DOHH2 (cell line): Measurements from ENCODE around the gene C3.

Source experiments
- H3F3A ChIP-seq: fragments of 200-600 bp; sonication (generic), shearing (Covaris generic); 2 replicates; pipeline ENCODE4 v1.6.0; 2016; ENCODE audit warnings: antibody characterized with exemption, mild to moderate bottlenecking; ENCODE audit not compliant: control insufficient read depth, insufficient read depth
- H3K27ac ChIP-seq: fragments of 200-600 bp; sonication (generic); 2 replicates; pipeline ENCODE4 v1.5.1; 2014; ENCODE audit warnings: low read depth, mild to moderate bottlenecking, low read length, moderate library complexity
- H3K27me3 ChIP-seq: fragments of 200-600 bp; sonication (generic); 2 replicates; pipeline ENCODE4 v1.6.1; 2014; ENCODE audit warnings: mild to moderate bottlenecking, low read length, mixed read lengths; ENCODE audit not compliant: control insufficient read depth
- H3K36me3 ChIP-seq: fragments of 200-600 bp; sonication (generic); 2 replicates; pipeline ENCODE4 v1.6.1; 2014; ENCODE audit warnings: mild to moderate bottlenecking, low read length, moderate library complexity, mixed read lengths; ENCODE audit not compliant: control insufficient read depth
- H3K4me1 ChIP-seq: fragments of 200-600 bp; sonication (generic); 2 replicates; pipeline ENCODE4 v1.6.1; 2014; ENCODE audit warnings: mild to moderate bottlenecking, low read length, mixed read lengths; ENCODE audit not compliant: control insufficient read depth
- H3K4me2 ChIP-seq: fragments of 200-600 bp; sonication (generic); 2 replicates; pipeline ENCODE4 v1.6.0; 2014; ENCODE audit warnings: mild to moderate bottlenecking, low read length, moderate library complexity
- H3K4me3 ChIP-seq: fragments of 200-600 bp; sonication (generic); 2 replicates; pipeline ENCODE4 v1.5.1; 2014; ENCODE audit warnings: mild to moderate bottlenecking, low read length, mixed read lengths
- H3K79me2 ChIP-seq: fragments of 200-600 bp; sonication (generic); 2 replicates; pipeline ENCODE4 v1.6.1; 2014; ENCODE audit warnings: mild to moderate bottlenecking, low read length, mixed read lengths; ENCODE audit not compliant: control insufficient read depth
- H3K9me2 ChIP-seq: fragments of 200-600 bp; sonication (generic); replicated peaks from 2 replicates; pipeline ENCODE4 v1.6.1; 2014; ENCODE audit warnings: mild to moderate bottlenecking, low read length, mixed read lengths; ENCODE audit not compliant: control insufficient read depth
- H3K9me3 ChIP-seq: fragments of 200-600 bp; sonication (generic); 2 replicates; pipeline ENCODE4 v1.6.1; 2014; ENCODE audit warnings: antibody characterized with exemption, low read length, mixed read lengths; ENCODE audit not compliant: control insufficient read depth, insufficient read depth
- H4K20me1 ChIP-seq: fragments of 200-600 bp; sonication (generic); 2 replicates; pipeline ENCODE4 v1.6.0; 2014; ENCODE audit warnings: low read depth, mild to moderate bottlenecking, antibody characterized with exemption, low read length, moderate library complexity; ENCODE audit not compliant: control insufficient read depth, insufficient read depth
- EZH2phosphoT487 ChIP-seq: fragments of 200-600 bp; sonication (generic); IDR thresholded peaks from 2 replicates; pipeline ENCODE4 v1.6.1; 2017; ENCODE audit warnings: borderline replicate concordance, mild to moderate bottlenecking, antibody characterized with exemption, low read length, moderate library complexity, mixed read lengths
- TF ChIP-seq, protein P1 (sequence below): fragments of 200-600 bp; sonication (generic); IDR thresholded peaks from one replicate; pipeline ENCODE4 v1.5.1; 2014; ENCODE audit warnings: antibody characterized with exemption, mild to moderate bottlenecking, low read depth, low read length; ENCODE audit not compliant: poor library complexity, severe bottlenecking

C3 gene

GRCh38 chr19:6700586-6701316, 19.7 kb downstream of the C3 start:
- Histone ChIP-seq H3K36me3 (no peaks in the 10 kb centered on the region), H3K4me2 (no peak overlapping the region), H3K27me3 (no peaks in the 10 kb centered on the region), H3F3A (no peaks in the 10 kb centered on the region), H3K79me2 (no peaks in the 10 kb centered on the region), H3K4me3 (no peak overlapping the region), H3K4me1 (no peaks in the 10 kb centered on the region), H3K9me3 (no peaks in the 10 kb centered on the region), H3K9me2 (no peaks in the 10 kb centered on the region), H3K27ac (no peak overlapping the region), H4K20me1 (no peaks in the 10 kb centered on the region)
- TF ChIP-seq, protein P1, sequence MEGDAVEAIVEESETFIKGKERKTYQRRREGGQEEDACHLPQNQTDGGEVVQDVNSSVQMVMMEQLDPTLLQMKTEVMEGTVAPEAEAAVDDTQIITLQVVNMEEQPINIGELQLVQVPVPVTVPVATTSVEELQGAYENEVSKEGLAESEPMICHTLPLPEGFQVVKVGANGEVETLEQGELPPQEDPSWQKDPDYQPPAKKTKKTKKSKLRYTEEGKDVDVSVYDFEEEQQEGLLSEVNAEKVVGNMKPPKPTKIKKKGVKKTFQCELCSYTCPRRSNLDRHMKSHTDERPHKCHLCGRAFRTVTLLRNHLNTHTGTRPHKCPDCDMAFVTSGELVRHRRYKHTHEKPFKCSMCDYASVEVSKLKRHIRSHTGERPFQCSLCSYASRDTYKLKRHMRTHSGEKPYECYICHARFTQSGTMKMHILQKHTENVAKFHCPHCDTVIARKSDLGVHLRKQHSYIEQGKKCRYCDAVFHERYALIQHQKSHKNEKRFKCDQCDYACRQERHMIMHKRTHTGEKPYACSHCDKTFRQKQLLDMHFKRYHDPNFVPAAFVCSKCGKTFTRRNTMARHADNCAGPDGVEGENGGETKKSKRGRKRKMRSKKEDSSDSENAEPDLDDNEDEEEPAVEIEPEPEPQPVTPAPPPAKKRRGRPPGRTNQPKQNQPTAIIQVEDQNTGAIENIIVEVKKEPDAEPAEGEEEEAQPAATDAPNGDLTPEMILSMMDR: no peak
- no peak for TF ChIP-seq EZH2phosphoT487

GRCh38 chr19:6699935-6700334, 20.5 kb downstream of the C3 start:
- Histone ChIP-seq H3K36me3 (no peaks in the 10 kb centered on the region), H3K9me2 (no peaks in the 10 kb centered on the region), H3F3A (no peaks in the 10 kb centered on the region), H3K27ac (no peak overlapping the region), H4K20me1 (no peaks in the 10 kb centered on the region), H3K27me3 (no peaks in the 10 kb centered on the region), H3K4me1 (no peaks in the 10 kb centered on the region), H3K79me2 (no peaks in the 10 kb centered on the region), H3K4me2 (no peak overlapping the region), H3K9me3 (no peaks in the 10 kb centered on the region), H3K4me3 (no peak overlapping the region)
- no peak for TF ChIP-seq EZH2phosphoT487
- TF ChIP-seq, protein P1: no peak

GRCh38 chr19:6697291-6697690, 23.2 kb downstream of the C3 start:
- no peak for TF ChIP-seq EZH2phosphoT487
- TF ChIP-seq, protein P1: no peak
- H3K27ac ChIP-seq: no peak overlapping the region
- H3K79me2 ChIP-seq: no peaks in the 10 kb centered on the region
- H3K36me3 ChIP-seq: no peaks in the 10 kb centered on the region
- H3K27me3 ChIP-seq: no peaks in the 10 kb centered on the region
- H4K20me1 ChIP-seq: no peaks in the 10 kb centered on the region
- H3K9me3 ChIP-seq: no peaks in the 10 kb centered on the region
- no peaks in the 10 kb centered on the region for H3F3A ChIP-seq
- no peaks in the 10 kb centered on the region for H3K9me2 ChIP-seq
- H3K4me1 ChIP-seq: no peaks in the 10 kb centered on the region
- H3K4me2 ChIP-seq: no peak overlapping the region
- no peak overlapping the region for H3K4me3 ChIP-seq
